Ishikawa (cell line): ENCODE measurements around the gene WNT5B.

Experiments used
- CEBPB ChIP-seq: IDR thresholded peaks from 2 replicates; pipeline ENCODE4 v1.6.1; 2012
- CREB1 ChIP-seq: IDR thresholded peaks from 2 replicates; pipeline ENCODE4 v1.6.1; 2012; ENCODE audit warnings: low read depth
- EGR1 ChIP-seq: IDR thresholded peaks from 2 replicates; pipeline ENCODE4 v1.6.1; 2012
- EP300 ChIP-seq: IDR thresholded peaks from 2 replicates; pipeline ENCODE4 v1.6.1; 2012; ENCODE audit warnings: borderline replicate concordance
- FOXM1 ChIP-seq: IDR thresholded peaks from 2 replicates; pipeline ENCODE4 v1.6.1; 2012; ENCODE audit warnings: low read depth, borderline replicate concordance
- NFIC ChIP-seq: IDR thresholded peaks from 2 replicates; pipeline ENCODE4 v1.6.1; 2012
- RAD21 ChIP-seq: IDR thresholded peaks from 2 replicates; pipeline ENCODE4 v1.6.1; 2012; ENCODE audit warnings: low read depth
- TAF1 ChIP-seq: IDR thresholded peaks from 2 replicates; pipeline ENCODE4 v1.6.1; 2012; ENCODE audit warnings: low read depth, mild to moderate bottlenecking
- TCF12 ChIP-seq: IDR thresholded peaks from 2 replicates; pipeline ENCODE4 v1.6.1; 2012; ENCODE audit warnings: low read depth
- TEAD4 ChIP-seq: IDR thresholded peaks from 2 replicates; pipeline ENCODE4 v1.6.1; 2012
- YY1 ChIP-seq: IDR thresholded peaks from 2 replicates; pipeline ENCODE4 v1.6.1; 2012; ENCODE audit warnings: low read depth
- ZBTB7A ChIP-seq: IDR thresholded peaks from 2 replicates; pipeline ENCODE4 v1.6.1; 2012; ENCODE audit warnings: low read depth
- TF ChIP-seq, protein P1 (sequence below): IDR thresholded peaks from 2 replicates; pipeline ENCODE4 v1.6.1; 2012
- TF ChIP-seq, protein P2 (sequence below): IDR thresholded peaks from 2 replicates; pipeline ENCODE4 v1.6.1; 2012
- TF ChIP-seq, protein P3 (sequence below): IDR thresholded peaks from 2 replicates; pipeline ENCODE4 v1.6.1; 2012; ENCODE audit warnings: low read depth, mild to moderate bottlenecking

The WNT5B gene

DNA sequence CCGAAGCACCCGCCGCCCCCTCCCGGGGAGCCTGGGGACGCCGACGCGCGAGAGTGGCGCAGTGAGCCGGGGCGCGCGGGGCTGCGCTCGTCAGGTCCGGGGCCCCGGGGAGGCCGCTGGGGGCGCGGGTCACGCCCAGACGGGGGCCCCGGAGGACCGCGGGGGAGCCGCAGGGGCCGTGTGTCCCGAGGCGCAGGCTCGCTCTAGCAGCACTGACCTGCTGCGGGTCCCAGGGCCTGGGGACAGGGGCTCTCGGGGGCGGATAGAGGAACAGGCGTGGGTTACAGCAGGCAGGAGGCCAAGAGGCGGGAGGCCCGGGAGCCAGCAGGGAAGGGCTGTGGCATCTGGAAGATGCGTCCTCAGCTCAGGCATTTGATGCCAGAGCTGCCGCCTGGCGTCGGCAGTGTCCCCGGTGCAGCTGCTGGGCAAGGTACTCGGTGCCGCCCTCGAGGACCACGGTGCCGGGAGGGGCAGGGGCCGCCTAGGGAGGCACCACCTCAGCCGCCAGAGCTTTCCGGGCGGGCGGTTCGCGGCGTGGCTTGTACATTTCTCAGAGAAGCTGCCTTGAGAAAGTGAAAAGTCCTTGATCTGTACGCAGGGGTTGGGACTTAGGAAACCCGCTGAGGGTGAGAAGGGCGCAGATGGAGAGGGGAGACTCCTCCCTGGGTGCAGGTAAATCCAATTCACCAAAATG is 1.2 kb downstream of the WNT5B start:
- TF ChIP-seq ZBTB7A (peak; percentile 84), RAD21 (0 out of 2 replicates have a peak, but pooled peaks have one; percentile 1), YY1 (no peak), TEAD4 (0 out of 2 replicates have a peak, but pooled peaks have one; percentile 6)
- TF ChIP-seq, protein P1, sequence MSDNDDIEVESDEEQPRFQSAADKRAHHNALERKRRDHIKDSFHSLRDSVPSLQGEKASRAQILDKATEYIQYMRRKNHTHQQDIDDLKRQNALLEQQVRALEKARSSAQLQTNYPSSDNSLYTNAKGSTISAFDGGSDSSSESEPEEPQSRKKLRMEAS = peak; percentile 58

DNA sequence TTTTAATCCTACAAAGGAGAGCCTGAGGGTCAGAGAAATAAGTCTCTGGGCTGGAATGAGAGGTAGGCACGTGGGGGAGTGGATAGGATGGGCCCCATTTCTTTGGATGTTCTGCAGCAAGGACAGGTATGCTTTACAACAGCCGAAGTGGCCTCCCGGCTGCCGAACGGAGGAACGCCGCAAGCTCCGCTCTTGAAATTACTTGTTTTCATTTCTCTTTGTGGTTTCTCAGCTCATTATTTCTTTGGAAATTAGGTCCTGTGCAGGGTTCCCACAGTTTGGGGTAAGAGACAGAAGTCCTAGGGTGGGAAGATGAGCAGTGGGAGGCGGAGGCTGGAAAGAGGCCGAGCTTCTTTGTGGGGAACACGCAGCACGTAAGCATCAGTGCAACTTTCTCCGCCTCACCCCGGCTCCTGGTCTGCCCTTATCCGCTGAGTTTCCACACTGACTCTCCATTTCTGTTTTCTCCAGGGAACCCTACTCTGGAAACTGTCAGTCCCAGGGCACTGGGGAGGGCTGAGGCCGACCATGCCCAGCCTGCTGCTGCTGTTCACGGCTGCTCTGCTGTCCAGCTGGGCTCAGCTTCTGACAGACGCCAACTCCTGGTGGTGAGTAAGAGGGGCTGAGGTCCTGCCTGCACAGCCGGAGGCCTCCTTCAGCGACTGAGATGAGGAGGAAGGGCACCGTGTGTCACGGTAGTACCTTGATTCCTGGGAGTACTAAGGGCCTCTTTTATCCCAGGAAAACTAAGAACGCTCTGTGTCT is 2.0 kb downstream of the WNT5B start:
- no peak for TF ChIP-seq FOXM1
- TF ChIP-seq EP300 = no peak
- TF ChIP-seq, protein P2, sequence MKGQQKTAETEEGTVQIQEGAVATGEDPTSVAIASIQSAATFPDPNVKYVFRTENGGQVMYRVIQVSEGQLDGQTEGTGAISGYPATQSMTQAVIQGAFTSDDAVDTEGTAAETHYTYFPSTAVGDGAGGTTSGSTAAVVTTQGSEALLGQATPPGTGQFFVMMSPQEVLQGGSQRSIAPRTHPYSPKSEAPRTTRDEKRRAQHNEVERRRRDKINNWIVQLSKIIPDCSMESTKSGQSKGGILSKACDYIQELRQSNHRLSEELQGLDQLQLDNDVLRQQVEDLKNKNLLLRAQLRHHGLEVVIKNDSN = no peak
- TF ChIP-seq CREB1 = no peak
- TF ChIP-seq NFIC = no peak
- TF ChIP-seq, protein P3, sequence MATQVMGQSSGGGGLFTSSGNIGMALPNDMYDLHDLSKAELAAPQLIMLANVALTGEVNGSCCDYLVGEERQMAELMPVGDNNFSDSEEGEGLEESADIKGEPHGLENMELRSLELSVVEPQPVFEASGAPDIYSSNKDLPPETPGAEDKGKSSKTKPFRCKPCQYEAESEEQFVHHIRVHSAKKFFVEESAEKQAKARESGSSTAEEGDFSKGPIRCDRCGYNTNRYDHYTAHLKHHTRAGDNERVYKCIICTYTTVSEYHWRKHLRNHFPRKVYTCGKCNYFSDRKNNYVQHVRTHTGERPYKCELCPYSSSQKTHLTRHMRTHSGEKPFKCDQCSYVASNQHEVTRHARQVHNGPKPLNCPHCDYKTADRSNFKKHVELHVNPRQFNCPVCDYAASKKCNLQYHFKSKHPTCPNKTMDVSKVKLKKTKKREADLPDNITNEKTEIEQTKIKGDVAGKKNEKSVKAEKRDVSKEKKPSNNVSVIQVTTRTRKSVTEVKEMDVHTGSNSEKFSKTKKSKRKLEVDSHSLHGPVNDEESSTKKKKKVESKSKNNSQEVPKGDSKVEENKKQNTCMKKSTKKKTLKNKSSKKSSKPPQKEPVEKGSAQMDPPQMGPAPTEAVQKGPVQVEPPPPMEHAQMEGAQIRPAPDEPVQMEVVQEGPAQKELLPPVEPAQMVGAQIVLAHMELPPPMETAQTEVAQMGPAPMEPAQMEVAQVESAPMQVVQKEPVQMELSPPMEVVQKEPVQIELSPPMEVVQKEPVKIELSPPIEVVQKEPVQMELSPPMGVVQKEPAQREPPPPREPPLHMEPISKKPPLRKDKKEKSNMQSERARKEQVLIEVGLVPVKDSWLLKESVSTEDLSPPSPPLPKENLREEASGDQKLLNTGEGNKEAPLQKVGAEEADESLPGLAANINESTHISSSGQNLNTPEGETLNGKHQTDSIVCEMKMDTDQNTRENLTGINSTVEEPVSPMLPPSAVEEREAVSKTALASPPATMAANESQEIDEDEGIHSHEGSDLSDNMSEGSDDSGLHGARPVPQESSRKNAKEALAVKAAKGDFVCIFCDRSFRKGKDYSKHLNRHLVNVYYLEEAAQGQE = no peak
- TF ChIP-seq EGR1 = no peak
- no peak for TF ChIP-seq CEBPB
- TF ChIP-seq, protein P1 = no peak
- no peak for TF ChIP-seq TCF12
- no peak for TF ChIP-seq ZBTB7A
- TF ChIP-seq TEAD4 = no peak
- no peak for TF ChIP-seq RAD21
- TF ChIP-seq TAF1 = no peak
- no peak for TF ChIP-seq YY1

DNA sequence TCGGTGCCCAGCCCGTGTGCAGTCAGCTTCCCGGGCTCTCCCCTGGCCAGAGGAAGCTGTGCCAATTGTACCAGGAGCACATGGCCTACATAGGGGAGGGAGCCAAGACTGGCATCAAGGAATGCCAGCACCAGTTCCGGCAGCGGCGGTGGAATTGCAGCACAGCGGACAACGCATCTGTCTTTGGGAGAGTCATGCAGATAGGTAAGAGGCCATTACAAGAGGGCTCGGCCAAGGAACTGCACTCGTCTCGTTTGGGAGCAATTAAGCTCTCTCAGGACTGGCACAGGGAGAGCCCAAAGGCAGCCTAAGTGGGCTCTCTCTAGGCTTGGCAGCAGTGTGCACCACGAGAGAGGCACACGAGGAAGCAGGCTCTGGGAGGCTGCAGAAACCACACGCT is 3.7 kb downstream of the WNT5B start:
- TF ChIP-seq, protein P1 = no peak
- TF ChIP-seq, protein P2 = no peak
- TF ChIP-seq ZBTB7A = no peak
- TF ChIP-seq CREB1 = no peak
- TF ChIP-seq TEAD4 = no peak
- TF ChIP-seq EP300 = no peak
- no peak for TF ChIP-seq RAD21
- TF ChIP-seq, protein P3 = no peak
- no peak for TF ChIP-seq EGR1
- TF ChIP-seq TAF1 = no peak

DNA sequence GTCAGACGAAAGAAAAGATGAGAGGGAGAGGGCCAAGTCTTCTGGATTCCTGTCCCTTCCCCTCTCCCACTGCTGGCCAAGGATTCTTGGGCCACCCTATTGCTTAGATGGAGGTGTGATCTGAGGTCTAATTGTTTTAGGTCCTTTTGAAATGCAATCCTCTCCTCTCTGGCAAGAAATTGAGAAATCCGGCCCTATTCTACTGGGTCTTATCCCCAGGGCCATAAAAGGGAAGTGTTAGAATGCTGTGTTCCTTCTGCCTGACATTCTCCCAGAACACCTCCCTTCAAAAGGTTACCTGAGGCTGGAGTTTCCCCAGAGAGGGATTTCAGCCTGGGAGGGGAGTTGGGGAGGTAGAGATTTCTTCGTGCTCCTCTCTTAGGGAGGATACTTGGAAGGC is 4.4 kb downstream of the WNT5B start:
- no peak for TF ChIP-seq TCF12
- no peak for TF ChIP-seq YY1
- no peak for TF ChIP-seq TAF1
- no peak for TF ChIP-seq EP300
- TF ChIP-seq, protein P3 = no peak
- TF ChIP-seq, protein P1 = no peak
- no peak for TF ChIP-seq CEBPB
- no peak for TF ChIP-seq EGR1
- TF ChIP-seq ZBTB7A = no peak
- TF ChIP-seq FOXM1 = no peak
- TF ChIP-seq CREB1 = no peak
- no peak for TF ChIP-seq TEAD4
- TF ChIP-seq, protein P2 = no peak
